HG02623 (cell line): ENCODE data around the gene DENND1A.
"Not testable (repeated sequence)": the region's sequence is repeated elsewhere in the genome, so short reads cannot be mapped to it uniquely, and the experiment has no call there.

ENCODE experiments used
- ATAC-seq: cut with Tn5 transposase; IDR thresholded peaks from one replicate; pipeline ENCODE4 v1.9.1; 2021; ENCODE audit warnings: moderate library complexity; ENCODE audit not compliant: unreplicated experiment

The DENND1A gene

GRCh38 chr9:123406691-123407216 lies 523.2 kb downstream of the DENND1A start:
- ATAC-seq = no peak

- no peak for ATAC-seq
Measured at GRCh38 chr9:123406016-123406415, 523.9 kb downstream of the DENND1A start.

GRCh38 chr9:123402981-123403509 lies 526.9 kb downstream of the DENND1A start:
- ATAC-seq = no peak

GRCh38 chr9:123401879-123402513 lies 527.9 kb downstream of the DENND1A start:
- ATAC-seq = no peak

- no peak for ATAC-seq
Measured at GRCh38 chr9:123400926-123401503, 528.9 kb downstream of the DENND1A start.

- ATAC-seq = no peak
Measured at GRCh38 chr9:123399803-123400378, 530.0 kb downstream of the DENND1A start.

GRCh38 chr9:123398938-123399337 lies 531.0 kb downstream of the DENND1A start:
- ATAC-seq = not testable (repeated sequence)

- ATAC-seq = no peak
Measured at GRCh38 chr9:123397975-123398374, 532.0 kb downstream of the DENND1A start.

- ATAC-seq = no peak
Measured at GRCh38 chr9:123395689-123396511, 534.0 kb downstream of the DENND1A start.

GRCh38 chr9:123395276-123395688 lies 534.6 kb downstream of the DENND1A start:
- ATAC-seq = no peak

GRCh38 chr9:123394291-123395235 lies 535.4 kb downstream of the DENND1A start:
- ATAC-seq = no peak

GRCh38 chr9:123392802-123393201 lies 537.1 kb downstream of the DENND1A start:
- ATAC-seq = no peak

- no peak for ATAC-seq
Measured at GRCh38 chr9:123391946-123392345, 538.0 kb downstream of the DENND1A start.

- no peak for ATAC-seq
Measured at GRCh38 chr9:123391233-123391632, 538.7 kb downstream of the DENND1A start.

GRCh38 chr9:123390337-123391135 lies 539.4 kb downstream of the DENND1A start:
- ATAC-seq = no peak

GRCh38 chr9:123389698-123390097 lies 540.2 kb downstream of the DENND1A start:
- no peak for ATAC-seq

- ATAC-seq = no peak
Measured at GRCh38 chr9:123389070-123389469, 540.9 kb downstream of the DENND1A start.

- ATAC-seq = no peak
Measured at GRCh38 chr9:123387686-123388085, 542.2 kb downstream of the DENND1A start.

- ATAC-seq = no peak
Measured at GRCh38 chr9:123383512-123384170, 546.3 kb downstream of the DENND1A start.
